ENCODE data around the gene YY1AP1.

DNA sequence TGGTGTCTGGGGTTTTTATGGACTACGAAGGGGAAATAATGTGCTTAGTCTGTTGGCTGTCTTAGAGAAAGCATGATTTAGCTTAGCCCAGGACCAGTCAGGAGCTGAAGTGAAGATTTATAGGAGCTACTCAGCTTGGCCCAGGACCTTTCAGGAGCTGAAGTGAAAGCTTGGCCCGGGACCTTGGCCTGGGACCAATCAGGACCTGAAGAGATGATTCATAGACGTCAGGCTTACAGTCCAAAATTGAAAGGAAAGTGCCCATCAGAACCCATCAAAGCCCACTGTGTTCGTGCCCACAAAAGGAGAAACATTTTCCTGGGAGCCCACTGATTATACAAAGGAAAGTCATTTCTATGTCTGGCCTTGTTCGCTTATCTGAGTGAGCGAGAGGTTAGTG is 42.9 kb downstream of the YY1AP1 start:
- TF ChIP-seq POLR2A (IDR thresholded peaks at IDR 0.05; ENCODE audit: borderline replicate concordance, extremely low read depth, insufficient read depth, insufficient read length) (no peak), SP1 (IDR thresholded peaks at IDR 0.05; ENCODE audit: low read depth) (no peak), JUND (IDR thresholded peaks at IDR 0.05) (no peak), ZNF274 (IDR thresholded peaks at IDR 0.05; ENCODE audit: low read depth, low read length) (no peak), SIN3A (IDR thresholded peaks at IDR 0.05; ENCODE audit: low read depth) (no peak), EGR1 (IDR thresholded peaks at IDR 0.05; ENCODE audit: low read depth) (no peak)
- TF ChIP-seq, protein P1, sequence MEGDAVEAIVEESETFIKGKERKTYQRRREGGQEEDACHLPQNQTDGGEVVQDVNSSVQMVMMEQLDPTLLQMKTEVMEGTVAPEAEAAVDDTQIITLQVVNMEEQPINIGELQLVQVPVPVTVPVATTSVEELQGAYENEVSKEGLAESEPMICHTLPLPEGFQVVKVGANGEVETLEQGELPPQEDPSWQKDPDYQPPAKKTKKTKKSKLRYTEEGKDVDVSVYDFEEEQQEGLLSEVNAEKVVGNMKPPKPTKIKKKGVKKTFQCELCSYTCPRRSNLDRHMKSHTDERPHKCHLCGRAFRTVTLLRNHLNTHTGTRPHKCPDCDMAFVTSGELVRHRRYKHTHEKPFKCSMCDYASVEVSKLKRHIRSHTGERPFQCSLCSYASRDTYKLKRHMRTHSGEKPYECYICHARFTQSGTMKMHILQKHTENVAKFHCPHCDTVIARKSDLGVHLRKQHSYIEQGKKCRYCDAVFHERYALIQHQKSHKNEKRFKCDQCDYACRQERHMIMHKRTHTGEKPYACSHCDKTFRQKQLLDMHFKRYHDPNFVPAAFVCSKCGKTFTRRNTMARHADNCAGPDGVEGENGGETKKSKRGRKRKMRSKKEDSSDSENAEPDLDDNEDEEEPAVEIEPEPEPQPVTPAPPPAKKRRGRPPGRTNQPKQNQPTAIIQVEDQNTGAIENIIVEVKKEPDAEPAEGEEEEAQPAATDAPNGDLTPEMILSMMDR (IDR thresholded peaks at IDR 0.05 in 2 of 3, conservative IDR thresholded peaks at IDR 0.05 in 1 of 3; ENCODE audit: borderline replicate concordance in 1 of 3, insufficient read depth in 1 of 3, low read depth in 2 of 3, low read length in 2 of 3): no peak
- TF ChIP-seq, protein P2, sequence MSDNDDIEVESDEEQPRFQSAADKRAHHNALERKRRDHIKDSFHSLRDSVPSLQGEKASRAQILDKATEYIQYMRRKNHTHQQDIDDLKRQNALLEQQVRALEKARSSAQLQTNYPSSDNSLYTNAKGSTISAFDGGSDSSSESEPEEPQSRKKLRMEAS (IDR thresholded peaks at IDR 0.05): no peak
- TF ChIP-seq, protein P3, sequence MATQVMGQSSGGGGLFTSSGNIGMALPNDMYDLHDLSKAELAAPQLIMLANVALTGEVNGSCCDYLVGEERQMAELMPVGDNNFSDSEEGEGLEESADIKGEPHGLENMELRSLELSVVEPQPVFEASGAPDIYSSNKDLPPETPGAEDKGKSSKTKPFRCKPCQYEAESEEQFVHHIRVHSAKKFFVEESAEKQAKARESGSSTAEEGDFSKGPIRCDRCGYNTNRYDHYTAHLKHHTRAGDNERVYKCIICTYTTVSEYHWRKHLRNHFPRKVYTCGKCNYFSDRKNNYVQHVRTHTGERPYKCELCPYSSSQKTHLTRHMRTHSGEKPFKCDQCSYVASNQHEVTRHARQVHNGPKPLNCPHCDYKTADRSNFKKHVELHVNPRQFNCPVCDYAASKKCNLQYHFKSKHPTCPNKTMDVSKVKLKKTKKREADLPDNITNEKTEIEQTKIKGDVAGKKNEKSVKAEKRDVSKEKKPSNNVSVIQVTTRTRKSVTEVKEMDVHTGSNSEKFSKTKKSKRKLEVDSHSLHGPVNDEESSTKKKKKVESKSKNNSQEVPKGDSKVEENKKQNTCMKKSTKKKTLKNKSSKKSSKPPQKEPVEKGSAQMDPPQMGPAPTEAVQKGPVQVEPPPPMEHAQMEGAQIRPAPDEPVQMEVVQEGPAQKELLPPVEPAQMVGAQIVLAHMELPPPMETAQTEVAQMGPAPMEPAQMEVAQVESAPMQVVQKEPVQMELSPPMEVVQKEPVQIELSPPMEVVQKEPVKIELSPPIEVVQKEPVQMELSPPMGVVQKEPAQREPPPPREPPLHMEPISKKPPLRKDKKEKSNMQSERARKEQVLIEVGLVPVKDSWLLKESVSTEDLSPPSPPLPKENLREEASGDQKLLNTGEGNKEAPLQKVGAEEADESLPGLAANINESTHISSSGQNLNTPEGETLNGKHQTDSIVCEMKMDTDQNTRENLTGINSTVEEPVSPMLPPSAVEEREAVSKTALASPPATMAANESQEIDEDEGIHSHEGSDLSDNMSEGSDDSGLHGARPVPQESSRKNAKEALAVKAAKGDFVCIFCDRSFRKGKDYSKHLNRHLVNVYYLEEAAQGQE (IDR thresholded peaks at IDR 0.05; ENCODE audit: low read depth): no peak
